Thoracic aorta (tissue), 2 donors: ENCODE data around the gene PERM1. TPM values are rescaled to one million over a fixed set of nuclear protein-coding genes. Genes with fewer than 3 reads are reported as not detected.
A peak's percentile ranks its signal among the peaks of the same experiment; 100 is the strongest.

Source experiments
- ATAC-seq: fragments of 150-250 bp; one replicate; pipeline ENCODE4 v1.8.0; 2017; ENCODE audit warnings: low read depth; ENCODE audit not compliant: insufficient number of reproducible peaks, low FRiP score
- DNase-seq: peaks from one replicate; pipeline ENCODE4 v3.0.0-alpha.2; 2020; ENCODE audit warnings: low spot score
- H3K27ac ChIP-seq, 2 donors: fragments of 200-600 bp; sonication (generic); 1 replicate in 1 of 2; 2 replicates in 1 of 2; pipeline ENCODE4 v1.5.1; 2016; ENCODE audit warnings: mild to moderate bottlenecking in 2 of 2, moderate library complexity in 2 of 2
- H3K27me3 ChIP-seq: fragments of 200-600 bp; sonication (generic); replicated peaks from 2 replicates; pipeline ENCODE4 v1.6.0; 2016; ENCODE audit warnings: mild to moderate bottlenecking; ENCODE audit not compliant: insufficient read depth
- H3K36me3 ChIP-seq: fragments of 200-600 bp; sonication (generic); one replicate; pipeline ENCODE4 v1.5.1; 2016
- H3K4me1 ChIP-seq, 2 donors: fragments of 200-600 bp; sonication (generic); 1 replicate in 1 of 2; 2 replicates in 1 of 2; pipeline versions ENCODE4 v1.5.1 to v1.6.0; 2016; ENCODE audit warnings: low read depth in 2 of 2, mild to moderate bottlenecking in 1 of 2; ENCODE audit not compliant: control insufficient read depth in 1 of 2
- H3K4me3 ChIP-seq: fragments of 200-600 bp; sonication (generic); 2 replicates; pipeline ENCODE4 v1.5.1; 2016; ENCODE audit warnings: mild to moderate bottlenecking
- H3K9me3 ChIP-seq: fragments of 200-600 bp; sonication (generic); 2 replicates; pipeline ENCODE4 v1.5.1; 2016
- total RNA-seq, 2 donors: library from RNA; depleted of rRNA; stranded (reverse); fragments of >200 nt; gene quantifications; one replicate each; pipeline versions ENCODE4 v1.1.0 to v1.2.3, GENCODE V29; 2016
- TF ChIP-seq, protein P1 (sequence below): fragments of 200-600 bp; sonication (generic); IDR thresholded peaks from one replicate; pipeline ENCODE4 v1.5.1; 2019; ENCODE audit warnings: antibody characterized with exemption

Gene PERM1
- total RNA-seq, 2 donors from 2014 or later: 0.54 to 0.99 TPM

DNA sequence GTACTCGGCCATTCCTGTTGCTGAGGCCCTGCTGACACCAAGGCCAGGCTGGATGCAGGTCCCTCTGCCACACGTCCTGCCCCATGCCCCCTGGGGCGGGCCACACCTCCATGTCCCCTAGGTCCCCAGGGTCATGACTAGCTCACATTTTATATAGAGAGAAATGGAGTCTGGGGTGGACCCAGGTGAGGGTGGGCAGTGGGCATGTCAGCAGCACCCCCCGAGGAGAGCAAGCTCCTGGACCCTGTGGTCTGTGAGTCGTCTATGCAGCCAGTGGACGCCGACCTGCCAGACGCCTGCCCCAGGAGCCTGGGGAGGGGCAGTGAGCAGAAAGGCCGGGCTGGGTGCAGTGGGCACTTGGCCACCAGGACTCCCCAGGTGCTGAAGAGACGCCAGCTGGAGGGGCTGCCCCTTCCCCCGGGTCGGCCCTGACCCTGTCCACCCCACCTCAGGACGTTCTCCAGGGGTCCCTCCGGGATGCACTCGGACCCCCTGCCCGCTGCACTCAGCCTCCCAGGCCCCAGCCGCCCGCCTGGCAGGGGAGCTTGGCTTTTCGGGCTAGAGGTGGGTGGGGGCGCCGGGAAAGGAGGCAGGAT lies 42.3 kb downstream of the PERM1 start:
- H3K27ac ChIP-seq: no peak overlapping the region
- H3K4me1 ChIP-seq: peaks cover 22 to 34% of the 10 kb centered on the region in 2 donors
- DNase-seq: no peak
- no peaks in the 10 kb centered on the region for H3K36me3 ChIP-seq
- TF ChIP-seq, protein P1, sequence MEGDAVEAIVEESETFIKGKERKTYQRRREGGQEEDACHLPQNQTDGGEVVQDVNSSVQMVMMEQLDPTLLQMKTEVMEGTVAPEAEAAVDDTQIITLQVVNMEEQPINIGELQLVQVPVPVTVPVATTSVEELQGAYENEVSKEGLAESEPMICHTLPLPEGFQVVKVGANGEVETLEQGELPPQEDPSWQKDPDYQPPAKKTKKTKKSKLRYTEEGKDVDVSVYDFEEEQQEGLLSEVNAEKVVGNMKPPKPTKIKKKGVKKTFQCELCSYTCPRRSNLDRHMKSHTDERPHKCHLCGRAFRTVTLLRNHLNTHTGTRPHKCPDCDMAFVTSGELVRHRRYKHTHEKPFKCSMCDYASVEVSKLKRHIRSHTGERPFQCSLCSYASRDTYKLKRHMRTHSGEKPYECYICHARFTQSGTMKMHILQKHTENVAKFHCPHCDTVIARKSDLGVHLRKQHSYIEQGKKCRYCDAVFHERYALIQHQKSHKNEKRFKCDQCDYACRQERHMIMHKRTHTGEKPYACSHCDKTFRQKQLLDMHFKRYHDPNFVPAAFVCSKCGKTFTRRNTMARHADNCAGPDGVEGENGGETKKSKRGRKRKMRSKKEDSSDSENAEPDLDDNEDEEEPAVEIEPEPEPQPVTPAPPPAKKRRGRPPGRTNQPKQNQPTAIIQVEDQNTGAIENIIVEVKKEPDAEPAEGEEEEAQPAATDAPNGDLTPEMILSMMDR: no peak
- ATAC-seq: no peak
- H3K9me3 ChIP-seq: no peaks in the 10 kb centered on the region
- peak overlapping the region; percentile 66 for H3K4me3 ChIP-seq
- peaks cover 6% of the 10 kb centered on the region for H3K27me3 ChIP-seq

DNA sequence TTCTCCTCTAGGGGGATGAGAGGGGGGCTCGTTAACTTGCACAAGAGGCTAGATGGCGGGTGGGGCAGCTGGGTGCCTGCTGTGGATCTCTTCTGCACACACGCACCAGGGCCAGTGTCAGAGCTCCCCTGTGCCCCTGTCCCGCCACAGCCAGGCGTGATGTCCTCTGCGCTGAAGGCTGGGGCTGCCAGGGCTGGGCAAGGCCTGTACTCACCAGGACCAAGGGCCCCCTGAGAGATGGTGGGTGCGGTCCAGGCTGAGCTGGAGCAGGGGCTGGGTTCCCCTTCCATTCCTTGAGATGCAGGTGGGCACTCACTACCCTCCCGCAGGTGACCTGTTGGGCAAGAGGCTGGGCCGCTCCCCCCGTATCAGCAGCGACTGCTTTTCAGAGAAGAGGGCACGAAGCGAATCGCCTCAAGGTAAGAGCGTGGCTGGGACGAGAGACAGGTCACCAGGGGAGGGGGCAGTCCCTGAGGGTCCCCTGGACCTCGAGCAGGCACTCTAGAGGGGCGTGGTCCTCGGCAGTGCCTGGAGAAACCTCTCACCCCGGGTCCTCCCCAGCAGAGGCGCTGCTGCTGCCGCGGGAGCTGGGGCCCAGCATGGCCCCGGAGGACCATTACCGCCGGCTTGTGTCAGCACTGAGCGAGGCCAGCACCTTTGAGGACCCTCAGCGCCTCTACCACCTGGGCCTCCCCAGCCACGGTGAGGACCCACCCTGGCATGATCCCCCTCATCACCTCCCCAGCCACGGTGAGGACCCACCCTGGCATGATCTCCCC lies 43.0 kb downstream of the PERM1 start:
- H3K27ac ChIP-seq: no peak overlapping the region
- ATAC-seq (no peak), DNase-seq (no peak)
- TF ChIP-seq, protein P1: no peak
- H3K4me3 ChIP-seq: no peak overlapping the region
- peaks cover 6% of the 10 kb centered on the region for H3K27me3 ChIP-seq
- H3K4me1 ChIP-seq: peaks cover 22 to 34% of the 10 kb centered on the region in 2 donors
- H3K36me3 ChIP-seq: no peaks in the 10 kb centered on the region
- H3K9me3 ChIP-seq: no peaks in the 10 kb centered on the region

DNA sequence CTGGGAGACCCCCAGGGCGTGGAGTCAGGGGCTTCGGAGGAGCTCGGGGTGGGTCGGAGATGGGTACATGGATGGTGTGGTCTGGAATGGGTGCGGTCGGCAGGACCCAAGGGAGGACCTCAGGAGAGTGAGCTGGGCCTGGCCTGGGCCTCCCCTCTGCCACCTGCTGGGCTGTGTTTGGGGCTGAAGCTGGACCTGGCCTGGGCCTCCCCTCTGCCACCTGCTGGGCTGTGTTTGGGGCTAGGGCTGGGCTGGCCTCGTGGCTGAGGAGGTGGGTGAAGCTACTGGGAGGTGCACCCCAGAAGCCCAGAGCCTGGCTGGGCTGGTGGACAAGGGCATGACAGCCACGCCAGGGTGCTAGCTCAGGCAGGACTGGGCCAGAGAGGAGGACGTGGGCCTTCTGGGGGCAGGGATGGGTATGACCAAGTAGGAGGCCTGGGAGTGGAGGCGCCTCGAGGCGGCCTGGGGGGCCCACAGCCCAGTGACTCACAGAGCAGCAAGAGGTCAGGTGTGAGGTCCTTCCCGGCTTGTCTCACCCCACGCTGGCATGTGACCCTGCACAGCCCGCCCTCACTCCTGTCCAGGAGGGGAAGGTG lies 43.7 kb downstream of the PERM1 start:
- Histone ChIP-seq H3K4me1 (peaks cover 22 to 34% of the 10 kb centered on the region in 2 donors), H3K9me3 (no peaks in the 10 kb centered on the region), H3K36me3 (no peaks in the 10 kb centered on the region), H3K4me3 (no peak overlapping the region), H3K27ac (no peak overlapping the region), H3K27me3 (peaks cover 6% of the 10 kb centered on the region)
- TF ChIP-seq, protein P1: no peak
- ATAC-seq (no peak), DNase-seq (no peak)

DNA sequence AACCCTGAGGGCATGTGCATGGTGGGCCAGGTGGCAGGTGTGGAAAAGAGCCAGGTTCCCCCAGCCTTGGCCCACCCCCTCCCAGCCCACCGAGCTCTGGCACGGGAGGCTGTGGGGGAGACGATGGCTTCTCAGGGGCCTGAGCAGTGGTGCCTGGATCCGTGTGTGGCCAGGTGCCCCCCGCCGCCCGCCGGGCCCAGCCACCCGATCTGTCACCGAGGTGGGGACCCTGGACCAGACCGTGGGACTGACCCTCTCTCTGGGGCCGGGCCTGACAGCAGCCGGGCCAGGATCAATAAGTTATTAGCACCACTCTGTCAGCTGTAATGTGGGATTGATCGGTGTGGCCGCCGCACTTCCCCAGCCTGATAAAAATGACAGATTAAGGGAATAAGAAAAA lies 44.4 kb downstream of the PERM1 start:
- DNase-seq (no peak), ATAC-seq (no peak)
- Histone ChIP-seq H3K36me3 (no peaks in the 10 kb centered on the region), H3K9me3 (no peaks in the 10 kb centered on the region), H3K4me3 (no peak overlapping the region), H3K27me3 (no peaks in the 10 kb centered on the region), H3K27ac (no peak overlapping the region), H3K4me1 (peaks cover 22 to 30% of the 10 kb centered on the region in 2 donors)
- TF ChIP-seq, protein P1: no peak
